ENCODE results near the gene TUSC2. TPM values are rescaled to one million over a fixed set of nuclear protein-coding genes. Genes with fewer than 3 reads are reported as not detected.

The TUSC2 gene
- total and polyA plus RNA-seq, 9 of the 15 experiments (the other 6 are each of a cell fraction or from before 2014, with no cell fraction given) = 2.8 to 67.5 (median 25.8) TPM

GRCh38 chr3:50321336-50322114, 6.5 kb downstream of the TUSC2 start (continued):
- TF ChIP-seq ZNF311 (CRISPR knock-in tag; IDR thresholded peaks at IDR 0.05) = no peak
- TF ChIP-seq ZBTB7A (IDR thresholded peaks at IDR 0.05; ENCODE audit: borderline replicate concordance, control insufficient read depth, low read depth, low read length) = peak; percentile 11; the same call in 1 of the 2 replicates
- TF ChIP-seq EP300 (IDR thresholded peaks at IDR 0.05; ENCODE audit: low read length) = 0 out of 2 replicates have a peak, but pooled peaks have one; percentile 24
- TF ChIP-seq ZFX (CRISPR knock-in tag; IDR thresholded peaks at IDR 0.05) = peak; percentile 70; the same call in 1 of the 2 replicates
- TF ChIP-seq FOSL1 (tag; conservative IDR thresholded peaks at IDR 0.05) = 0 out of 2 replicates have a peak, but pooled peaks have one; percentile 16
- peak; percentile 37; the same call in 1 of the 2 replicates for TF ChIP-seq ATF3 (IDR thresholded peaks at IDR 0.05)
- TF ChIP-seq ATF3 (CRISPR knock-in tag; conservative IDR thresholded peaks at IDR 0.05) = no peak
- TF ChIP-seq RBBP5 (IDR thresholded peaks at IDR 0.05; ENCODE audit: borderline replicate concordance, insufficient read depth, low read length, poor library complexity, severe bottlenecking) = peak; percentile 64
- no peak for TF ChIP-seq ZNF175 (CRISPR knock-in tag; IDR thresholded peaks at IDR 0.05; ENCODE audit: low read depth)
- peak; percentile 17 to 36; a peak in 2 of 4 replicates for TF ChIP-seq SIX5 (IDR thresholded peaks at IDR 0.05; ENCODE audit: borderline replicate concordance in 1 of 2, insufficient read depth in 1 of 2, low read depth in 1 of 2, low read length in 2 of 2)
- TF ChIP-seq SNIP1 (IDR thresholded peaks at IDR 0.05; ENCODE audit: low read depth) = peak; percentile 83; the same call in 1 of the 2 replicates
- TF ChIP-seq ZNF274 (IDR thresholded peaks at IDR 0.05; ENCODE audit: borderline replicate concordance, low read depth, low read length) = no peak
- peak; percentile 78 for TF ChIP-seq POLR2G (IDR thresholded peaks at IDR 0.05; ENCODE audit: low read depth, low read length)
- peak in 1 of 2 experiments; percentile 99; a peak in 2 of 4 replicates for TF ChIP-seq NONO (IDR thresholded peaks at IDR 0.05; ENCODE audit: low read depth in 2 of 2, low read length in 1 of 2)
- peak in 1 of 2 experiments; percentile 85; a peak in 3 of 4 replicates for TF ChIP-seq SIN3A (IDR thresholded peaks at IDR 0.05; ENCODE audit: borderline replicate concordance in 2 of 2, control insufficient read depth in 1 of 2, low read depth in 2 of 2, low read length in 2 of 2)
- TF ChIP-seq RNF2 (IDR thresholded peaks at IDR 0.05) = peak; percentile 89; the same call in 1 of the 2 replicates
- TF ChIP-seq MBD2 (IDR thresholded peaks at IDR 0.05; ENCODE audit: borderline replicate concordance, low read depth) = peak; percentile 94
- 0 out of 2 replicates have a peak, but pooled peaks have one; percentile 12 for TF ChIP-seq MTA3 (IDR thresholded peaks at IDR 0.05; ENCODE audit: borderline replicate concordance)
- TF ChIP-seq NFYB (IDR thresholded peaks at IDR 0.05; ENCODE audit: extremely low read depth, insufficient read length) = no peak
- TF ChIP-seq NRF1 (conservative IDR thresholded peaks at IDR 0.05 in 1 of 2, IDR thresholded peaks at IDR 0.05 in 1 of 2) = peak; percentile 45 to 46; a peak in 2 of 4 replicates
- TF ChIP-seq ASH1L (IDR thresholded peaks at IDR 0.05; ENCODE audit: borderline replicate concordance, low read depth, partially characterized antibody) = peak; percentile 85
- peak in 1 of 2 experiments; percentile 64; a peak in 1 of 4 replicates for TF ChIP-seq KDM4B (IDR thresholded peaks at IDR 0.05; ENCODE audit: borderline replicate concordance in 2 of 2, low read depth in 1 of 2)
- no peak for TF ChIP-seq ZNF77 (CRISPR knock-in tag; IDR thresholded peaks at IDR 0.05)
- TF ChIP-seq FIP1L1 (IDR thresholded peaks at IDR 0.05; ENCODE audit: low read depth, low read length, poor library complexity, severe bottlenecking) = peak; percentile 22
